ENCODE measurements around the gene MOK. TPM values are rescaled to one million over a fixed set of nuclear protein-coding genes. Genes with fewer than 3 reads are reported as not detected.
"Not testable (repeated sequence)": the region's sequence is repeated elsewhere in the genome, so short reads cannot be mapped to it uniquely, and the experiment has no call there.

The MOK gene
- total and polyA plus RNA-seq, 9 donors, result 20.0 to 51.1 (median 23.8) TPM

DNA sequence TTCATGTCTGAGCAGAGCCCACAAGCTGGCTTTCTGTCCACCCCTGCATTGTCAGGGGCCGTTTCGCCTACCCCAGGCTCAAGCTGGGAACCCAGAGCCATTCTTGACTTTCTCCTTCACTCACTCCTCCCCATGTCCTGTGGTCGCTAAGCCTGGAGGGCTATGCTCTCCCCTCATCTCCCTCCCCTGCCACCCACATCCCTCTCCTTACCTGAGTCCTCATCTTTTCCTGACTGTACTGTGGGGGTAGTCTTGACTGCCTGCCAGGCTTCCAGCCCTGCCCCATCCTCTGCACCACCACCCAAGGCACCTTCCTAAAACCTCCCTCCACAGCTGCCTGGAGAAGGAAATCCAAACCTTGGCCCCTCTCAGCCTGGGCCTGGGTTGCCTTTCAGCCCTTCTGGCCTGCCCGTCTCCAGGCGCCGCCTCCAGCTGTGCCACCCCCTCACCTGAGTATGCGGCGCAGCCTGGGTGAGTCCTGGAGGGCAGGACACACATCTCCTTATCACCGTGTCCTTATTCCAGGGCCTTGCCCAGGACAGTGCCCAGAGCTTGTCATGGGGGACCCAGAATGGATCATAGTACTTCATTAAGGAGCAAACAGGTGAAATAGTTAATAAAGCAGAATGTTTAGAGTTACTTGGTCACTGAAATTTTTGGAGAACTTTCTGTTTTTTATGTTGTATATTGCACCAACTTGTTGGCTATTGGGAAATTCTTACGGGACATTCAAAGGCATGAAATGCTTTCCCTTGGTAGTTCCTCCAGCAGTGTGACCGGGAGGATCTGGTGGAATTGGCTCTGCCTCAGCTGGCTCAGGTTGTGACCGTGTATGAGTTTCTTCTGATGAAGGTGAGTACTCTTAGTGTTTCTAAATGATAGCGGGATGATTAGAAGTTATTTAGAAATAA lies 29.1 kb upstream of the MOK start:
- Histone ChIP-seq H3K36me3 (no peaks in the 10 kb centered on the region), H3K27ac (no peak overlapping the region), H3K4me1 (ENCODE audit: insufficient read depth) (no peaks in the 10 kb centered on the region), H3K4me3 (no peak overlapping the region), H3K27me3 (no peaks in the 10 kb centered on the region), H3K9me3 (no peaks in the 10 kb centered on the region)
- intact Hi-C loops (cut with DNase I), result no loop called here
- TF ChIP-seq, protein P1, sequence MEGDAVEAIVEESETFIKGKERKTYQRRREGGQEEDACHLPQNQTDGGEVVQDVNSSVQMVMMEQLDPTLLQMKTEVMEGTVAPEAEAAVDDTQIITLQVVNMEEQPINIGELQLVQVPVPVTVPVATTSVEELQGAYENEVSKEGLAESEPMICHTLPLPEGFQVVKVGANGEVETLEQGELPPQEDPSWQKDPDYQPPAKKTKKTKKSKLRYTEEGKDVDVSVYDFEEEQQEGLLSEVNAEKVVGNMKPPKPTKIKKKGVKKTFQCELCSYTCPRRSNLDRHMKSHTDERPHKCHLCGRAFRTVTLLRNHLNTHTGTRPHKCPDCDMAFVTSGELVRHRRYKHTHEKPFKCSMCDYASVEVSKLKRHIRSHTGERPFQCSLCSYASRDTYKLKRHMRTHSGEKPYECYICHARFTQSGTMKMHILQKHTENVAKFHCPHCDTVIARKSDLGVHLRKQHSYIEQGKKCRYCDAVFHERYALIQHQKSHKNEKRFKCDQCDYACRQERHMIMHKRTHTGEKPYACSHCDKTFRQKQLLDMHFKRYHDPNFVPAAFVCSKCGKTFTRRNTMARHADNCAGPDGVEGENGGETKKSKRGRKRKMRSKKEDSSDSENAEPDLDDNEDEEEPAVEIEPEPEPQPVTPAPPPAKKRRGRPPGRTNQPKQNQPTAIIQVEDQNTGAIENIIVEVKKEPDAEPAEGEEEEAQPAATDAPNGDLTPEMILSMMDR (IDR thresholded peaks at IDR 0.05), result no peak
- TF ChIP-seq POLR2A (IDR thresholded peaks at IDR 0.05), result no peak
- no peak for TF ChIP-seq EP300 (IDR thresholded peaks at IDR 0.05)
- no peak for DNase-seq
- 92 to 97% (median 94%) methylated on average over 13 of the region's 13 CpGs for WGBS, 3 donors

DNA sequence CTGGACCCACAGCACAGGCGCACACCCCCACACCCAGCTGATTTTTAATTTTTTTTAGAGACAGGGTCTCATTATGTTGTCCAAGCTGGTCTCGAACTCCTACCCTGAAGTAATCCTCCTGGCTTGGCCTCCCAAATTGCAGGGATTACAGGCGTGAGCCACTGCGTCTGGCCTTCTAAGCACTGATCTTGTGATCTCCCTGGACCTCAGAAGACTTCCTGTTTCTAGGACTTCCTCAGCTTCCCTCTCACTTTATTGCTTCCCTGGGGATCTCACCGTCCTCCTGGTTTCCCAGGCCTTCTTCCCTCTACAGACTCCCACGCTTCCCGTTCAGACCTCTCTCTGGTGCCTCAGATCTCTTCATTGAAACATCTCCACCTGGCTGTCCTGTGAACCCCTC lies 28.4 kb upstream of the MOK start:
- 84 to 88% (median 86%) methylated on average over 7 of the region's 7 CpGs for WGBS, 3 donors
- no peaks in the 10 kb centered on the region for H3K36me3 ChIP-seq
- intact Hi-C loops (cut with DNase I), result no loop called here

DNA sequence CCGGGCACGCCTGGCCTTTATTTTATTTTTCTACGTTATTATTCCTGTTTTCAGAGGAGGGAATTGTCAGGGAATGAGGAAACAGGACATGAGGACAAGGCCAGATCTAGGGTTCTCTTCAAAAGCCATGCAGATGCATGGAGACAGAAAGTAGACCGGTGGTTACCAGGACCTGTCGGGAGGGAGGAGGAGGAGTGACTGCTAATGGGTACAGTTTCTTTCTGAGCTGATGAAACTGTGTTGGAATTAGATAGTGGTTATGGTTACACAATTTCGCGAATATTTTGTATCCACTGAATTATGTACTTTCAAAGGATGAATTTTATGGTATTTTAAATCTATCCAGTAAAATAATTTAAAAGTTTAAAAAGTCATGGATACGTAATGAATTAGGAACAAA lies 25.8 kb upstream of the MOK start:
- H3K4me3 ChIP-seq, result no peak overlapping the region
- no peak overlapping the region for H3K27ac ChIP-seq
- DNase-seq, result no peak
- H3K4me1 ChIP-seq (ENCODE audit: insufficient read depth), result no peaks in the 10 kb centered on the region
- no peaks in the 10 kb centered on the region for H3K9me3 ChIP-seq
- no peaks in the 10 kb centered on the region for H3K27me3 ChIP-seq
- intact Hi-C loops (cut with DNase I), result no loop called here
- TF ChIP-seq EP300 (IDR thresholded peaks at IDR 0.05) (no peak), POLR2A (IDR thresholded peaks at IDR 0.05) (no peak)
- TF ChIP-seq, protein P1 (IDR thresholded peaks at IDR 0.05), result no peak
- no peaks in the 10 kb centered on the region for H3K36me3 ChIP-seq
- WGBS, 3 donors, result 88 to 93% (median 89%) methylated on average over 8 of the region's 8 CpGs

More for the DNA sequence above, 28.4 kb upstream of the MOK start:
- Histone ChIP-seq H3K27me3 (no peaks in the 10 kb centered on the region), H3K9me3 (no peaks in the 10 kb centered on the region), H3K27ac (no peak overlapping the region), H3K4me1 (ENCODE audit: insufficient read depth) (no peaks in the 10 kb centered on the region), H3K4me3 (no peak overlapping the region)
- TF ChIP-seq, protein P1 (IDR thresholded peaks at IDR 0.05), result no peak
- TF ChIP-seq EP300 (IDR thresholded peaks at IDR 0.05), result no peak
- TF ChIP-seq POLR2A (IDR thresholded peaks at IDR 0.05), result no peak
- no peak for DNase-seq

DNA sequence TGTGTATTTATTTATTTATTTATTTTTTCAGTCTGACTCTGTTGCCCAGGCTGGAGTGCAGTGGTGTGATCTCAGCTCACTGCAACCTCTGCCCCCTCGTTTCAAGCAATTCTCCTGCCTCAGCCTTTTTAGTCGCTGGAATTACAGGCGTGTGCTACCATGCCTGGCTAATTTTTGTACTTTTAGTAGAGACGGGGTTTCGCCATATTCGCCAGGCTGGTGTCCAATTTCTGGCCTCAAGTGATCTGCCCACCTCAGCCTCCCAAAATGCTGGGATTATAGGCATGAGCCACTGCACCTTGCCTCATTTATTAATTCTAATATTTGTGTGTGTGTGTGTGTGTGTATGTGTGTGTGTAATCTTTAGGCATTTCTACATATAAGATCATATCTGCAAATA lies 24.4 kb upstream of the MOK start:
- WGBS, 3 donors, result 81 to 92% (median 86%) methylated on average over 6 of the region's 6 CpGs
- not testable (repeated sequence) for H3K4me1 ChIP-seq (ENCODE audit: insufficient read depth); H3K36me3 ChIP-seq

DNA sequence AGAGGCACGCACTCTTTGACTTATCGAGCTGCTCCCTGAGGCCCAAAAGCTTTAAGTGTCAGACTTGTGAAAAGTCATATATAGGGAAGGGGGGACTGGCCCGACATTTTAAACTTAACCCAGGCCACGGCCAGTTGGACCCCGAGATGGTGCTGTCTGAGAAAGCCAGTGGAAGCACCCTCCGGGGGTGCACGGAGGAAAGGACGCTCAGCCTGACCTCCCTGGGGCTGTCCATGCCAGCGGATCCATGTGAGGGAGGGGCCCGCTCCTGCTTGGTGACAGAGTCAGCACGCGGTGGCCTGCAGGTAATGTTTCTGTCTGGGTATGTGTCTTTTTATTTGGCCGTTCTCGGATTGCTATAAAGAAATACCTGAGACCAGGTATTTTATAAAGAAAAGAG lies 21.6 kb upstream of the MOK start:
- intact Hi-C loops (cut with DNase I), result no loop called here
- TF ChIP-seq POLR2A (IDR thresholded peaks at IDR 0.05) (no peak), EP300 (IDR thresholded peaks at IDR 0.05) (no peak)
- TF ChIP-seq, protein P1 (IDR thresholded peaks at IDR 0.05), result no peak
- Histone ChIP-seq H3K9me3 (no peaks in the 10 kb centered on the region), H3K4me3 (no peak overlapping the region), H3K27ac (no peak overlapping the region), H3K36me3 (no peaks in the 10 kb centered on the region), H3K4me1 (ENCODE audit: insufficient read depth) (no peaks in the 10 kb centered on the region), H3K27me3 (no peaks in the 10 kb centered on the region)
- WGBS, 3 donors, result 89 to 93% (median 91%) methylated on average over 14 of the region's 14 CpGs
- DNase-seq, result no peak

More for the DNA sequence above, 24.4 kb upstream of the MOK start:
- H3K9me3 ChIP-seq; H3K27ac ChIP-seq; intact Hi-C loops (cut with DNase I); DNase-seq; H3K27me3 ChIP-seq; H3K4me3 ChIP-seq: not testable (repeated sequence)

Data from ovary (tissue), 9 donors.